ENCODE data around the gene TRPM3.

TRPM3 gene

GRCh38 chr9:70677055-70677735 is 444.2 kb downstream of the TRPM3 start:
- no peak overlapping the region for H3K4me3 ChIP-seq (replicated peaks; ENCODE audit: insufficient read depth, low read length)
- no peak for DNase-seq (ENCODE audit: low read depth in 1 of 2, low spot score in 1 of 2)
- H3K27me3 ChIP-seq (ENCODE audit: insufficient read depth, poor library complexity, severe bottlenecking) = peaks cover 2% of the 10 kb centered on the region
- TF ChIP-seq GABPA (IDR thresholded peaks at IDR 0.05; ENCODE audit: low read depth) = no peak
- no peak for TF ChIP-seq CTCF (IDR thresholded peaks at IDR 0.05; ENCODE audit: insufficient read depth, low read length)
- TF ChIP-seq SPI1 (IDR thresholded peaks at IDR 0.05; ENCODE audit: borderline replicate concordance, low read depth) = no peak
- no peak for TF ChIP-seq POLR2AphosphoS5 (IDR thresholded peaks at IDR 0.05; ENCODE audit: low read depth)
- TF ChIP-seq REST (IDR thresholded peaks at IDR 0.05; ENCODE audit: insufficient replicate concordance, low read depth) = no peak
- no peak overlapping the region for H3K27ac ChIP-seq (replicated peaks)

- H3K27me3 ChIP-seq (ENCODE audit: insufficient read depth, poor library complexity, severe bottlenecking) = peaks cover 2% of the 10 kb centered on the region
- DNase-seq (ENCODE audit: low read depth in 1 of 2, low spot score in 1 of 2) = no peak
- H3K4me3 ChIP-seq (replicated peaks; ENCODE audit: insufficient read depth, low read length) = no peak overlapping the region
- no peak overlapping the region for H3K27ac ChIP-seq (replicated peaks)
- TF ChIP-seq SPI1 (IDR thresholded peaks at IDR 0.05; ENCODE audit: borderline replicate concordance, low read depth) = no peak
These were observed 445.5 kb downstream of the TRPM3 start for GRCh38 chr9:70675868-70676370.

GRCh38 chr9:70673844-70674243 is 447.6 kb downstream of the TRPM3 start:
- Histone ChIP-seq H3K27ac (replicated peaks) (no peak overlapping the region), H3K4me3 (replicated peaks; ENCODE audit: insufficient read depth, low read length) (no peak overlapping the region), H3K27me3 (ENCODE audit: insufficient read depth, poor library complexity, severe bottlenecking) (no peaks in the 10 kb centered on the region)
- TF ChIP-seq CTCF (IDR thresholded peaks at IDR 0.05; ENCODE audit: insufficient read depth, low read length) = no peak
- no peak for TF ChIP-seq SPI1 (IDR thresholded peaks at IDR 0.05; ENCODE audit: borderline replicate concordance, low read depth)
- no peak for TF ChIP-seq GABPA (IDR thresholded peaks at IDR 0.05; ENCODE audit: low read depth)
- TF ChIP-seq POLR2AphosphoS5 (IDR thresholded peaks at IDR 0.05; ENCODE audit: low read depth) = no peak
- TF ChIP-seq REST (IDR thresholded peaks at IDR 0.05; ENCODE audit: insufficient replicate concordance, low read depth) = no peak
- DNase-seq (ENCODE audit: low read depth in 1 of 2, low spot score in 1 of 2) = no peak

DNA sequence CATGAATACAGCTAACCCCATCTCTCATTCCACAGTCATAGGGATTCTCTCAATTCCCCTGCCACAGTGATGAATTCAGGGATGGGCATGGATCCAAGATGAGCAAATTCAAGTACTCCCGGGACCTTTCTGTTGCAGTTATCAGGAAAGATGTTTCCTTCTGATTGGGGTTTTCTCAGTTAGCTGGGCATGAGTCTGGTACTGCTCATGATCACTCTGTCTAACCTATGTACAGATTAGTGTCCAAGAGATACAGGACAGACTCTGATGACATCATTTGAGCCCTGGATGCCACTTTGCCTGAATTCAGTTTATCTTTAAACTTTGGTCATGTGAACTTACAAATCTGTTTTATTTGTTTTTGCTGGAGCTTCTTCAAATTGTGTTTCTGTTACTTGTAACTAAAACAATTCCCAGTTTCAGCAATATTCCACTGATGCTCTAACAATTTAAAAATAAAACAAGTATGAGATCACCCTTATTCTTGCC is 449.2 kb downstream of the TRPM3 start:
- DNase-seq (ENCODE audit: low read depth in 1 of 2, low spot score in 1 of 2) = no peak
- Histone ChIP-seq H3K4me3 (replicated peaks; ENCODE audit: insufficient read depth, low read length) (no peak overlapping the region), H3K27me3 (ENCODE audit: insufficient read depth, poor library complexity, severe bottlenecking) (no peaks in the 10 kb centered on the region), H3K27ac (replicated peaks) (no peak overlapping the region)
- TF ChIP-seq SPI1 (IDR thresholded peaks at IDR 0.05; ENCODE audit: borderline replicate concordance, low read depth) (no peak), REST (IDR thresholded peaks at IDR 0.05; ENCODE audit: insufficient replicate concordance, low read depth) (no peak), CTCF (IDR thresholded peaks at IDR 0.05; ENCODE audit: insufficient read depth, low read length) (no peak), GABPA (IDR thresholded peaks at IDR 0.05; ENCODE audit: low read depth) (no peak)
